Measurements from ENCODE around the gene CCNL1.

Gene CCNL1

DNA sequence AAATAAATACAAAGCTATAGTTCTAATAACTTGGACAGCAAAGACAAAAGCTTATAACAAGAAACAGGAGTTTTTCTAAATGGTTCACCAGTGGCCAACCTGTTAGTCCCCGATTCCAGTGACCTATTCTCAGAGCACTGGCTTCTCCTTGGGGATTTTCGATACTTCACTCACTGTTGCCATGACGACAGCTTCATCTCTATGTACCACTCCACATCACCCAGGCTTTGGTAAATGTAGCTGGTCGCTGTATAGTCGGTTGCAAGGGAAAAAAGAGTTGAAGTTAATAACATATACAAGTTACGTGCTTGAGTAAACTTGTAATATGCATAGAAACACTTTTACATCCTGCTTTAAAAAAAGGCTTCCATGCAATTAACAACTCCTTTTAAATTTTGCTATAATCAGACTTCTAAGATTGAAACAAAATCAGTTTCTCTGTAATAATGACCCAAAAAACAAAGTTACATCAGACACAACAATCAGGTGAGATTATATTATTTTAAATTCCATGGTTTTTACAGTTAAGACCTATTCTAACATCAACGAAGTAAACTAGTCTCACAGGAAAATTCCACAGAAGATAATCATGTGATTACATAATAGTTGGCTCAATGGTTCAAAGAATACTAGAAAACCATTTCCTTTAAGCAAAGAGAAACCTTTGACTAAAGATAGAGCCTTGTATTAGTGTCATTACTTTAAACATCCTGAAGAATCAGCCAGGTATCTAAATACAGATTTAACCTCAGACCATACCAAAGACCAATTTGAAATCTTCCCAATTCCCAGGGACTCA lies 2.9 kb downstream of the CCNL1 start:
- TF ChIP-seq TAF1 (IDR thresholded peaks at IDR 0.05; ENCODE audit: borderline replicate concordance, insufficient read depth, low read length) = no peak

- TF ChIP-seq TAF1 (IDR thresholded peaks at IDR 0.05; ENCODE audit: borderline replicate concordance, insufficient read depth, low read length) = no peak
- TF ChIP-seq, protein P1, sequence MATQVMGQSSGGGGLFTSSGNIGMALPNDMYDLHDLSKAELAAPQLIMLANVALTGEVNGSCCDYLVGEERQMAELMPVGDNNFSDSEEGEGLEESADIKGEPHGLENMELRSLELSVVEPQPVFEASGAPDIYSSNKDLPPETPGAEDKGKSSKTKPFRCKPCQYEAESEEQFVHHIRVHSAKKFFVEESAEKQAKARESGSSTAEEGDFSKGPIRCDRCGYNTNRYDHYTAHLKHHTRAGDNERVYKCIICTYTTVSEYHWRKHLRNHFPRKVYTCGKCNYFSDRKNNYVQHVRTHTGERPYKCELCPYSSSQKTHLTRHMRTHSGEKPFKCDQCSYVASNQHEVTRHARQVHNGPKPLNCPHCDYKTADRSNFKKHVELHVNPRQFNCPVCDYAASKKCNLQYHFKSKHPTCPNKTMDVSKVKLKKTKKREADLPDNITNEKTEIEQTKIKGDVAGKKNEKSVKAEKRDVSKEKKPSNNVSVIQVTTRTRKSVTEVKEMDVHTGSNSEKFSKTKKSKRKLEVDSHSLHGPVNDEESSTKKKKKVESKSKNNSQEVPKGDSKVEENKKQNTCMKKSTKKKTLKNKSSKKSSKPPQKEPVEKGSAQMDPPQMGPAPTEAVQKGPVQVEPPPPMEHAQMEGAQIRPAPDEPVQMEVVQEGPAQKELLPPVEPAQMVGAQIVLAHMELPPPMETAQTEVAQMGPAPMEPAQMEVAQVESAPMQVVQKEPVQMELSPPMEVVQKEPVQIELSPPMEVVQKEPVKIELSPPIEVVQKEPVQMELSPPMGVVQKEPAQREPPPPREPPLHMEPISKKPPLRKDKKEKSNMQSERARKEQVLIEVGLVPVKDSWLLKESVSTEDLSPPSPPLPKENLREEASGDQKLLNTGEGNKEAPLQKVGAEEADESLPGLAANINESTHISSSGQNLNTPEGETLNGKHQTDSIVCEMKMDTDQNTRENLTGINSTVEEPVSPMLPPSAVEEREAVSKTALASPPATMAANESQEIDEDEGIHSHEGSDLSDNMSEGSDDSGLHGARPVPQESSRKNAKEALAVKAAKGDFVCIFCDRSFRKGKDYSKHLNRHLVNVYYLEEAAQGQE (IDR thresholded peaks at IDR 0.05; ENCODE audit: insufficient read depth in 1 of 2, low read depth in 2 of 2, low read length in 2 of 2) = no peak
- no peak for TF ChIP-seq POLR2AphosphoS5 (IDR thresholded peaks at IDR 0.05; ENCODE audit: low read depth, low read length)
- TF ChIP-seq SIN3A (IDR thresholded peaks at IDR 0.05; ENCODE audit: borderline replicate concordance, insufficient read depth, low read length) = no peak
- TF ChIP-seq FOXP2 (optimal IDR thresholded peaks at IDR 0.05; ENCODE audit: borderline replicate concordance, extremely low read depth, extremely low read length, insufficient read depth) = no peak
These were observed 4.4 kb downstream of the CCNL1 start for GRCh38 chr3:157155591-157155990.

GRCh38 chr3:157154563-157155330 lies 5.2 kb downstream of the CCNL1 start:
- TF ChIP-seq, protein P1 (IDR thresholded peaks at IDR 0.05; ENCODE audit: insufficient read depth in 1 of 2, low read depth in 2 of 2, low read length in 2 of 2) = no peak
- TF ChIP-seq TAF1 (IDR thresholded peaks at IDR 0.05; ENCODE audit: borderline replicate concordance, insufficient read depth, low read length) (no peak), SIN3A (IDR thresholded peaks at IDR 0.05; ENCODE audit: borderline replicate concordance, insufficient read depth, low read length) (no peak), FOXP2 (optimal IDR thresholded peaks at IDR 0.05; ENCODE audit: borderline replicate concordance, extremely low read depth, extremely low read length, insufficient read depth) (no peak), POLR2AphosphoS5 (IDR thresholded peaks at IDR 0.05; ENCODE audit: low read depth, low read length) (no peak)

DNA sequence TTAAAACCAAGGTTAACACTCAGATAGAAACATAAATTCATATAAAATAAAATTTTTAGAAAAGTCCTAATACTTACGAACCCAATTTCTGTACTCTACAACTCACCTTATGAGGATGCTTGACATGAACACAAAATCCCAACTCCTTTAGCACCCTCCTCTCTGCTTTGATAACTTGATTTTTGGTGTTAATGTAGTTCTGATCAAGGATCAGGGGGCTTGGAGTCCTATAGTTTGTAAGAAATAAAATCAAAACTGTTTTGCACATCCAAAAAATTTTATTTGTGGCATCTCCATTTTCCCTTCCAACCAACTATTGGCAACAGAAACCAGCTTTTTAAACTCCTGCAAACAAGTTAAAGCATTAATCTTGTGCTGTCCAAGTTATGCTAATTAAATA lies 7.0 kb downstream of the CCNL1 start:
- no peak for TF ChIP-seq POLR2AphosphoS5 (IDR thresholded peaks at IDR 0.05; ENCODE audit: low read depth, low read length)
- TF ChIP-seq, protein P1 (IDR thresholded peaks at IDR 0.05; ENCODE audit: insufficient read depth in 1 of 2, low read depth in 2 of 2, low read length in 2 of 2) = no peak
- TF ChIP-seq FOXP2 (optimal IDR thresholded peaks at IDR 0.05; ENCODE audit: borderline replicate concordance, extremely low read depth, extremely low read length, insufficient read depth) = no peak
- no peak for TF ChIP-seq TAF1 (IDR thresholded peaks at IDR 0.05; ENCODE audit: borderline replicate concordance, insufficient read depth, low read length)
- no peak for TF ChIP-seq SIN3A (IDR thresholded peaks at IDR 0.05; ENCODE audit: borderline replicate concordance, insufficient read depth, low read length)

GRCh38 chr3:157152438-157152837 lies 7.5 kb downstream of the CCNL1 start:
- TF ChIP-seq, protein P1 (IDR thresholded peaks at IDR 0.05; ENCODE audit: insufficient read depth in 1 of 2, low read depth in 2 of 2, low read length in 2 of 2) = no peak
- TF ChIP-seq FOXP2 (optimal IDR thresholded peaks at IDR 0.05; ENCODE audit: borderline replicate concordance, extremely low read depth, extremely low read length, insufficient read depth) = no peak
- TF ChIP-seq TAF1 (IDR thresholded peaks at IDR 0.05; ENCODE audit: borderline replicate concordance, insufficient read depth, low read length) = no peak
- no peak for TF ChIP-seq SIN3A (IDR thresholded peaks at IDR 0.05; ENCODE audit: borderline replicate concordance, insufficient read depth, low read length)
- TF ChIP-seq POLR2AphosphoS5 (IDR thresholded peaks at IDR 0.05; ENCODE audit: low read depth, low read length) = no peak
